Thoracic aorta (tissue), 2 donors: ENCODE measurements around the gene AADACL3. TPM values are rescaled to one million over a fixed set of nuclear protein-coding genes. Genes with fewer than 3 reads are reported as not detected.
"Not testable (repeated sequence)": the region's sequence is repeated elsewhere in the genome, so short reads cannot be mapped to it uniquely, and the experiment has no call there.

Experiments used
- ATAC-seq: fragments of 150-250 bp; one replicate; pipeline ENCODE4 v1.8.0; 2017; ENCODE audit warnings: low read depth; ENCODE audit not compliant: insufficient number of reproducible peaks, low FRiP score
- DNase-seq: peaks from one replicate; pipeline ENCODE4 v3.0.0-alpha.2; 2020; ENCODE audit warnings: low spot score
- H3K27ac ChIP-seq, 2 donors: fragments of 200-600 bp; sonication (generic); 1 replicate in 1 of 2; 2 replicates in 1 of 2; pipeline ENCODE4 v1.5.1; 2016; ENCODE audit warnings: mild to moderate bottlenecking in 2 of 2, moderate library complexity in 2 of 2
- H3K27me3 ChIP-seq: fragments of 200-600 bp; sonication (generic); replicated peaks from 2 replicates; pipeline ENCODE4 v1.6.0; 2016; ENCODE audit warnings: mild to moderate bottlenecking; ENCODE audit not compliant: insufficient read depth
- H3K36me3 ChIP-seq: fragments of 200-600 bp; sonication (generic); one replicate; pipeline ENCODE4 v1.5.1; 2016
- H3K4me1 ChIP-seq, 2 donors: fragments of 200-600 bp; sonication (generic); 1 replicate in 1 of 2; 2 replicates in 1 of 2; pipeline versions ENCODE4 v1.5.1 to v1.6.0; 2016; ENCODE audit warnings: low read depth in 2 of 2, mild to moderate bottlenecking in 1 of 2; ENCODE audit not compliant: control insufficient read depth in 1 of 2
- H3K4me3 ChIP-seq: fragments of 200-600 bp; sonication (generic); 2 replicates; pipeline ENCODE4 v1.5.1; 2016; ENCODE audit warnings: mild to moderate bottlenecking
- H3K9me3 ChIP-seq: fragments of 200-600 bp; sonication (generic); 2 replicates; pipeline ENCODE4 v1.5.1; 2016
- total RNA-seq, 2 donors: library from RNA; depleted of rRNA; stranded (reverse); fragments of >200 nt; gene quantifications; one replicate each; pipeline versions ENCODE4 v1.1.0 to v1.2.3, GENCODE V29; 2016
- TF ChIP-seq, protein P1 (sequence below): fragments of 200-600 bp; sonication (generic); IDR thresholded peaks from one replicate; pipeline ENCODE4 v1.5.1; 2019; ENCODE audit warnings: antibody characterized with exemption

The AADACL3 gene
- total RNA-seq, 2 donors from 2014 or later, result not detected

DNA sequence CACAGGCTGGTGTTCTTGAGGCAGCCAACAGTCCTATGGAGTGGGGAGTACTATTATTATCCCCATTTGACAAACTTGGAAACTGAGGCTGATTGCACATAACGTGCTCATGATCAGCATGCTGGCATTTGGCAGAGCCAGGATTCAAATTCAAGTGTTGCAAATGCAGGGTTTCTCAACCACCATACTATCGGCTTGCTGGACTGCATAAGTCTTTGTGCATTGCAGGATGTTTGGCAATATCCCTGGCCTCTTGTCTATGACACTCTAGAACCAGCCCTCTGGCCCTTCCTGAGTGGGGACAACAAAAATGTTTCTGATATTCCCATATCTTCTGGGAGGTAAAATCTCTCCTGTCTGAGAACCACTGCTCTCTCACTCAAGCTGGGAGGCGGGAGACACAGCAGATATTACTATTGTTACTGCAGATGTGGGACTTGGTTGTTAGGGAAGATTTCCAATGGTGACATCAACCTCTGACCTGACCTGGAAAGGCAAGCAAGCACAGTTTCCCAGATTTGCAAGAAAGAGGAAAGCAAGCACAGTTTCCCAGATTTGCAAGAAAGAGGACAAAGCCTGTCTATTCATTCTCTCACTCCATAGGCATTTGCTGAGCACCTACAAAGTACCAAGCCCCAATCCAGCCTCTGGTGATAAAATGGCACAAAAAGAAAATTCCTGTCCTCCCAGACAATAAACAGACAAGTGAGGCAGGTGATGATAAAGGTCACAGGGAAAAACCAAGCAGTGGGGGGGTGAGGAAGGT, 1.0 kb upstream of the AADACL3 start:
- ATAC-seq (no peak), DNase-seq (no peak)
- TF ChIP-seq, protein P1, sequence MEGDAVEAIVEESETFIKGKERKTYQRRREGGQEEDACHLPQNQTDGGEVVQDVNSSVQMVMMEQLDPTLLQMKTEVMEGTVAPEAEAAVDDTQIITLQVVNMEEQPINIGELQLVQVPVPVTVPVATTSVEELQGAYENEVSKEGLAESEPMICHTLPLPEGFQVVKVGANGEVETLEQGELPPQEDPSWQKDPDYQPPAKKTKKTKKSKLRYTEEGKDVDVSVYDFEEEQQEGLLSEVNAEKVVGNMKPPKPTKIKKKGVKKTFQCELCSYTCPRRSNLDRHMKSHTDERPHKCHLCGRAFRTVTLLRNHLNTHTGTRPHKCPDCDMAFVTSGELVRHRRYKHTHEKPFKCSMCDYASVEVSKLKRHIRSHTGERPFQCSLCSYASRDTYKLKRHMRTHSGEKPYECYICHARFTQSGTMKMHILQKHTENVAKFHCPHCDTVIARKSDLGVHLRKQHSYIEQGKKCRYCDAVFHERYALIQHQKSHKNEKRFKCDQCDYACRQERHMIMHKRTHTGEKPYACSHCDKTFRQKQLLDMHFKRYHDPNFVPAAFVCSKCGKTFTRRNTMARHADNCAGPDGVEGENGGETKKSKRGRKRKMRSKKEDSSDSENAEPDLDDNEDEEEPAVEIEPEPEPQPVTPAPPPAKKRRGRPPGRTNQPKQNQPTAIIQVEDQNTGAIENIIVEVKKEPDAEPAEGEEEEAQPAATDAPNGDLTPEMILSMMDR, result no peak
- Histone ChIP-seq H3K27me3 (no peaks in the 10 kb centered on the region), H3K27ac (no peak overlapping the region), H3K4me1 (no peaks in the 10 kb centered on the region), H3K9me3 (no peaks in the 10 kb centered on the region), H3K36me3 (no peaks in the 10 kb centered on the region), H3K4me3 (no peak overlapping the region)

- Histone ChIP-seq H3K4me3 (no peak overlapping the region), H3K9me3 (no peaks in the 10 kb centered on the region), H3K4me1 (no peaks in the 10 kb centered on the region), H3K36me3 (no peaks in the 10 kb centered on the region), H3K27ac (no peak overlapping the region), H3K27me3 (no peaks in the 10 kb centered on the region)
- DNase-seq (no peak), ATAC-seq (no peak)
- TF ChIP-seq, protein P1, result no peak
Observed at GRCh38 chr1:12717301-12717838, 1.5 kb downstream of the AADACL3 start.

DNA sequence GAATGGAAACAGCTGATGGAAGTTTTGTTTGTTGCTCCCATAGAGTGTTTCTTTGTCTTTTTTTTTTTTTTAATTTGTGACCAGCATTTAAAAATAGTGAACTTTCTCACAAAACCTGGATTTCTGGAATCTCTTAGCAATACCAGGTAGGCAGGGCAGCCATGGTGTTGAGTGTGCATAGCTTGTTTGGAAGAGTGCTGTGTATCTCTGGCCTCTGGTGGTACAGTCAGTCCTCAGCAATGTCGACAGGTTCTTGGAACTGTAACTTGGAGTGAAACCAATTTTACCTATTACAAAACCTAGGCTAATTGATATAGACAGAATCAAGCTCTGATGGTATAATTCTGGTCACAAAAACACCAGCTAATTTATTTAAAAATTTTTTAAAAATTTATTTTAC, 6.7 kb downstream of the AADACL3 start:
- Histone ChIP-seq H3K9me3 (no peaks in the 10 kb centered on the region), H3K27ac (no peak overlapping the region), H3K36me3 (no peaks in the 10 kb centered on the region), H3K4me1 (no peaks in the 10 kb centered on the region), H3K27me3 (no peaks in the 10 kb centered on the region), H3K4me3 (no peak overlapping the region)
- ATAC-seq, result no peak
- TF ChIP-seq, protein P1, result no peak
- no peak for DNase-seq

DNA sequence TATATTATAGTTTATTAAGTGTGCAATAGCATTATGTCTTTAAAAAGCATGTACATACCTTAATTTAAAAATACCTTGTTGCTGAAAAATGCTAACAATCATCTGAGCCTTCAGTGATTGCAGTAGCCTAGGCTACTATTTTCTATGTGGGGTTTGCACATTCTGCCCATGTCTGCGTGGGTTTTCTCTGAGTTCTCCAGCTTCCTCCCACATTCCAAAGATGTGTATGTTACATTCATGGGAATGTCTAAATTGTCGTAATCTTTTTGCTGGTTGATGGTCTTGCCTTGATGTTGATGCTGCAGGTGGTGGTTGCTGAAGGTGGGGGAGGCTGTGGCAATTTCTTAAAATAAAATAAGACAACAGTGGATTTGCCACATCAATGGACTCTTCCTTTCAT, 12.5 kb downstream of the AADACL3 start:
- no peaks in the 10 kb centered on the region for H3K4me1 ChIP-seq
- peaks cover 12% of the 10 kb centered on the region for H3K9me3 ChIP-seq
- H3K27ac ChIP-seq, result no peak overlapping the region
- H3K27me3 ChIP-seq, result no peaks in the 10 kb centered on the region
- H3K4me3 ChIP-seq, result no peak overlapping the region
- ATAC-seq, result no peak
- TF ChIP-seq, protein P1, result no peak
- no peak for DNase-seq
- H3K36me3 ChIP-seq, result no peaks in the 10 kb centered on the region

GRCh38 chr1:12730156-12730555, 14.2 kb downstream of the AADACL3 start:
- Histone ChIP-seq H3K36me3 (no peaks in the 10 kb centered on the region), H3K27me3 (no peaks in the 10 kb centered on the region), H3K9me3 (peaks cover 12% of the 10 kb centered on the region), H3K4me3 (no peak overlapping the region), H3K27ac (no peak overlapping the region), H3K4me1 (no peaks in the 10 kb centered on the region)
- TF ChIP-seq, protein P1, result no peak
- DNase-seq (no peak), ATAC-seq (no peak)

DNA sequence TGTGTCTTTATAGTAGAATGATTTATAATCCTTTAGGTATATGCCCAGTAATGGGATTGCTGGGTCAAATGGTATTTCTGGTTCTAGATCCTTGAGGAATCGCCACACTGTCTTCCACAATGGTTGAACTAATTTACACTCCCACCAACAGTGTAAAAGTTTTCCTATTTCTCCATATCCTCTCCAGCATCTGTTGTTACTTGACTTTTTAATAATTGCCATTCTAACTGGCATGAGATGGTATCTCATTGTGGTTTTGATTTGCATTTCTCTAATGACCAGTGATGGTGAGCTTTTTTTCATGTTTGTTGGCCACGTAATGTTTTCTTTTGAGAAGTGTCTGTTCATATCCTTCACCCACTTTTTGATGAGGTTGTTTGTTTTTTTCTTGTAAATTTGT, 15.2 kb downstream of the AADACL3 start:
- not testable (repeated sequence) for DNase-seq

More for the DNA sequence above, 15.2 kb downstream of the AADACL3 start:
- H3K4me1 ChIP-seq, ATAC-seq, H3K27me3 ChIP-seq, H3K27ac ChIP-seq, H3K4me3 ChIP-seq, H3K36me3 ChIP-seq: not testable (repeated sequence)
- peaks cover 12% of the 10 kb centered on the region for H3K9me3 ChIP-seq
